Chondrocyte (in vitro differentiated cells): ENCODE data around the gene C19orf12. TPM values are rescaled to one million over a fixed set of nuclear protein-coding genes. Genes with fewer than 3 reads are reported as not detected.

Source experiments
- DNase-seq: peaks from one replicate; pipeline ENCODE4 v3.0.0; 2021; ENCODE audit warnings: mixed read lengths, low spot score
- H3K27ac Mint-ChIP-seq: one replicate; pipeline ENCODE4 v1.8.0; 2021; ENCODE audit warnings: mild to moderate bottlenecking, moderate library complexity, mixed read lengths; ENCODE audit not compliant: unreplicated experiment
- H3K27me3 Mint-ChIP-seq: 2 replicates; pipeline ENCODE4 v1.8.0; 2021; ENCODE audit warnings: low read depth, mixed read lengths
- H3K36me3 Mint-ChIP-seq: 2 replicates; pipeline ENCODE4 v1.8.0; 2021; ENCODE audit warnings: low read depth, mixed read lengths
- H3K4me1 Mint-ChIP-seq: 2 replicates; pipeline ENCODE4 v1.8.0; 2021; ENCODE audit warnings: low read depth, mild to moderate bottlenecking, mixed read lengths
- H3K4me3 Mint-ChIP-seq: one replicate; pipeline ENCODE4 v1.8.0; 2021; ENCODE audit warnings: mild to moderate bottlenecking, moderate library complexity, mixed read lengths; ENCODE audit not compliant: unreplicated experiment
- H3K9me3 Mint-ChIP-seq: 2 replicates; pipeline ENCODE4 v1.8.0; 2021; ENCODE audit warnings: low read depth, mixed read lengths
- CTCF ChIP-seq: fragments of 200-600 bp; sonication (generic); IDR thresholded peaks from 2 replicates; pipeline ENCODE4 v1.5.0; 2021; ENCODE audit warnings: antibody characterized with exemption, mild to moderate bottlenecking, moderate library complexity
- total RNA-seq: library from RNA; stranded (reverse); gene quantifications from 3 replicates; pipeline ENCODE4 v1.2.1, GENCODE V29; 2021

The C19orf12 gene
- total RNA-seq, 1 donor from 2014 or later: 46.4 TPM

DNA sequence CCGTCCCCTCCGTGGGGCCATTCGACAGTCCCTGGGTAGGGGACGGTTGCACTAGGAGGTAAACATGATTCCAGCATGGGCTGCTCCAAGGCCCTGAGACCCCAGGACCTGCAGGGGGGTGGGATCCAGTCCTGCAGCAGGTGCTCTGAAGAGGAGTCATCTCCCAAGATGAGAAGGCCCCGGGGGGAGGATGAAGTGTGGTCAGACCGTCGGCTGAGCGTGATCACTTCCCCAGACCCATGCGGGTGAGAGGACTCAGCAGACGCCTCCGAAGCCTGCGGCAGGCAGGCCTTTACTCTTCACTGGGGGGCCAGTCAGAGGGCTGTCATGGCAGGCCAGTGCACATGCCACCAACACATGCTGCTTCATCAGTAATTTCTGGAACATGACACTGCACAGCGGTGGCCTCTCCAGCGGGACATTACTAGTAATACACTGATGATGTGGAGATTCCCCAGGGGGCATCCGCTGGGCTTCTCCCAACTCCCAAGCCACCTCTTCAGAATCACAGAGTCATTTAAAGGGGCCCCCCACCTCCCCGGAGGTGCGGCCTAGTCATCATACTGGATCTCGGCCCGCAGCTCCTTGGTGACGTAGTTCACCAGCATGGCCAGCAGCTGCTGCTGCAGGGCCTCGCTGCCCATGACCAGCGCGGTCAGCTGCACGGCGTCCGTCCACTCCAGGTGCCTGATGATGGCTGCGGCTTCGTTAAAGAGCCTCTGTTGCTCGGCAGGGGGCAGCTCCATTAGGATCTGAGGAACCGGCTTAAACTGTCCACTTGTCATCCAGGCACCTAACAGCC, 12.7 kb downstream of the C19orf12 start:
- Mint-ChIP-seq H3K4me1 (no peaks in the 10 kb centered on the region), H3K4me3 (no peak overlapping the region), H3K36me3 (peaks cover 7% of the 10 kb centered on the region), H3K9me3 (no peaks in the 10 kb centered on the region), H3K27me3 (no peaks in the 10 kb centered on the region), H3K27ac (no peak overlapping the region)
- DNase-seq: peak; percentile 85
- no peak for TF ChIP-seq CTCF

DNA sequence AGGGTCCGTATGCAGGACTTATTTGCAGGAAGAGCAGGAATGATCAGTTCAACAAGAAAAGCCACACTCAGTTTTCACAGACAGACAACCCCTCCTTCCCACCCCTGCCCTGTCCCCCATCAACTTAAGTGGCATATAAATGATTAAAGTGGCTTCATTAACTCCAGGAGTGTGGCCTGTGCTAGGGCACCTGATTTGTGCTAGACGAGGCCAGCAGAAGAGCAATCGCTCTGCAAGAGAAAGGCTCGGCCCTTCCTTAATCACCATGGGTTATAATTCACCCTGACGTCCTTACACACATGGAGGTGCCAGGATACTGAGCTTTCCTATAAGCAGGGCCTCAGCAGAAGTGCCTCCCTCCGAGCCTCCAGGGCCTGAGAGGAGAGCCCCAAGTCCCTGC, 14.6 kb downstream of the C19orf12 start:
- Mint-ChIP-seq H3K27me3 (no peaks in the 10 kb centered on the region), H3K36me3 (peaks cover 4% of the 10 kb centered on the region), H3K4me1 (no peaks in the 10 kb centered on the region), H3K27ac (no peak overlapping the region), H3K4me3 (no peak overlapping the region), H3K9me3 (no peaks in the 10 kb centered on the region)
- peak; percentile 30 for DNase-seq
- TF ChIP-seq CTCF: no peak

DNA sequence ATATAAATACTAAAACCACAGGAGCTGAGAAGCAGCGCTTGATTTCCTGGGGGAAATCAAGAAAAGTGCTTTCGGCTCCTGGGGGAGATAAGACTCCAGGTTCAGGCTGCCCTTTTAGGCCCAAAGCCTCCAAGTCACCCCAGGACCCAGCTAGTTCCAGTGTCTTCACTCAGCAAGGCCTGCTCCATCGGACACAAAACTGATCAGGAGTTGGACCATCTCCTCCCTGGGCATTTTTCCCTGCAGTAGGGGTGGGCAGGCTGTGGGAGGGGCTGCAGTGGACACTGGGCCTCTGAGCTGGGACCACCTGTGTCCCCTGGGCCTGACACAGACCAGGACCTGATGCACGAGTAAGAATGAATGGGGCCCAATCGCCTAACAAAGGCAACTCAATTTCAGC, 15.2 kb downstream of the C19orf12 start:
- Mint-ChIP-seq H3K36me3 (peaks cover 2% of the 10 kb centered on the region), H3K4me1 (peaks cover 1% of the 10 kb centered on the region), H3K9me3 (no peaks in the 10 kb centered on the region), H3K27me3 (no peaks in the 10 kb centered on the region), H3K4me3 (no peak overlapping the region), H3K27ac (no peak overlapping the region)
- peak; percentile 47 for DNase-seq
- TF ChIP-seq CTCF: no peak

- Mint-ChIP-seq H3K36me3 (peaks cover 2% of the 10 kb centered on the region), H3K27me3 (no peaks in the 10 kb centered on the region), H3K27ac (peak overlapping the region; percentile 36), H3K9me3 (no peaks in the 10 kb centered on the region), H3K4me3 (no peak overlapping the region), H3K4me1 (peaks cover 17% of the 10 kb centered on the region)
- DNase-seq: peak; percentile 93
- TF ChIP-seq CTCF: no peak
Observed at GRCh38 chr19:29697523-29698261, 17.4 kb downstream of the C19orf12 start.

DNA sequence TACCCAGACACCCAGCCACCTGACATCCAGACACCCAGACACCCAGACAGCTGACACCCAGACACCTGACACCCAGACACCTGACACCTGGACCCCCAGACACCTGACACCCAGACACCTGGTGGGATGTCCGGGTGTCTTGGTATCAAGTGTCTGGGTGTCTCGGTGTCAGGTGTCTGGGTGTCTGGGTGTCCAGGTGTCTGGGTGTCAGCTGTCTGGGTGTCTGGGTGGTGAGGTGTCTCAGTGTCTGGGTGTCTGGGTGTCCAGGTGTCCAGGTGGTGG, 18.6 kb downstream of the C19orf12 start:
- H3K4me3 Mint-ChIP-seq: no peak overlapping the region
- no peaks in the 10 kb centered on the region for H3K27me3 Mint-ChIP-seq
- no peak for TF ChIP-seq CTCF
- no peak for DNase-seq
- no peaks in the 10 kb centered on the region for H3K36me3 Mint-ChIP-seq
- no peaks in the 10 kb centered on the region for H3K9me3 Mint-ChIP-seq
- peaks cover 17% of the 10 kb centered on the region for H3K4me1 Mint-ChIP-seq
- H3K27ac Mint-ChIP-seq: no peak overlapping the region
